Epithelial cell of esophagus (primary cell): ENCODE results near the gene OXNAD1.

Experiments
- DNase-seq: peaks from one replicate; pipeline ENCODE4 v3.0.0; 2010; ENCODE audit warnings: low read depth
- H3K4me3 ChIP-seq: 2 replicates; pipeline ENCODE4 v1.5.1; 2011; ENCODE audit warnings: mild to moderate bottlenecking, low read length, control low read depth
- CTCF ChIP-seq: IDR thresholded peaks from 2 replicates; pipeline ENCODE4 v1.5.1; 2011; ENCODE audit warnings: low read depth, mild to moderate bottlenecking, low read length, control low read depth, inconsistent platforms; ENCODE audit not compliant: insufficient read depth; ENCODE audit errors: missing control alignments

Gene OXNAD1

GRCh38 chr3:16227566-16227965, 37.4 kb upstream of the OXNAD1 start:
- H3K4me3 ChIP-seq: no peak overlapping the region
- no peak for DNase-seq
- no peak for TF ChIP-seq CTCF

DNA sequence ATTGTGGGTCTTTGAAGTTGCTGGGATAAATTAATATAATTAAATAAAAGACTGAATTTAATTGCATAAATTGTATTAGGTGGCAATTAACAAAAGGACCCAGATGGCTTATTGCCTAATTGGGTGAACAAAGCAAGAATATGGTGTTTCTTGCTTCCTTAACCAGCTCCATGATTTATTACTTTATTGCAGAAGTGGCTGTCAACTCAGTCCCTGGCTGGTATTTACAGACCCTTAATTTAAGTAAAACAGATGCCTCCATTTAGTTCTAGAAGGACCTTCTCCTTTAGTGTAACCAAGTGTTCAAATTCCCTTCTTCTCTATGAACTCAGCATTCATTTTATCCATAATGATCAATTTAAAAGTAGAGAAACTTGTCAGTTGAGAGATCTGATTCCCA, 35.3 kb upstream of the OXNAD1 start:
- no peak overlapping the region for H3K4me3 ChIP-seq
- TF ChIP-seq CTCF: no peak
- DNase-seq: no peak

- H3K4me3 ChIP-seq: no peak overlapping the region
- TF ChIP-seq CTCF: no peak
- no peak for DNase-seq
Observed at GRCh38 chr3:16231983-16232382, 33.0 kb upstream of the OXNAD1 start.

GRCh38 chr3:16233806-16234205, 31.2 kb upstream of the OXNAD1 start:
- no peak for DNase-seq
- no peak for TF ChIP-seq CTCF
- no peak overlapping the region for H3K4me3 ChIP-seq

GRCh38 chr3:16234281-16234680, 30.7 kb upstream of the OXNAD1 start:
- DNase-seq: no peak
- H3K4me3 ChIP-seq: no peak overlapping the region
- TF ChIP-seq CTCF: no peak

GRCh38 chr3:16236030-16236639, 28.9 kb upstream of the OXNAD1 start:
- no peak overlapping the region for H3K4me3 ChIP-seq
- no peak for TF ChIP-seq CTCF
- no peak for DNase-seq

DNA sequence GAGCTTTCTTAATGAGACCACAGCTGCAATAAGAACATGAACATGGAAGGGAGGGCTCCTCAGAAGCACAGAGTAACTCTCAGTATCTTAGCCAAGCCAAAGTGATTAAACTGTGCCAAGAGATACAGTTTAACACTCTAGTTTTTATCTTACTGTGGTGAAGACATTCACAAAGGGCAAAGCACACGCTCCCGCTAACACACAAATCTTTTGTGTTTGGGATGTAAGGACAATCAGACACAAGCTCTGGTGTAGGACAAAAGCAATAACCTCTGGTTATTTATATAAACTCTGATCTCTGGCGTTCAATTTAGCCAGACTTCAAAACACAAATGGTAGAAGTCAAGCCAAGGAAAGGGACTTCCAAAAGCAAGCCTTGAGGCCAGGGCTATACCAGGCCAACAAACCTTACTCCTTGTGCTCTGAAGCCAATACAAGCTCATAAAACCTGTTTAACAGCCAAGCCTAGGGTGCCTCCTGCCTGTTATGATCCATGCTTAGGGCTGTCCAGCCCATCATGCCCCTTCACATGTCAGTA, 28.1 kb upstream of the OXNAD1 start:
- TF ChIP-seq CTCF: no peak
- no peak overlapping the region for H3K4me3 ChIP-seq
- peak; percentile 30 for DNase-seq
